Tongue (tissue), 2 donors: ENCODE data around the gene GNG2. TPM values are rescaled to one million over a fixed set of nuclear protein-coding genes. Genes with fewer than 3 reads are reported as not detected.

Source experiments
- DNase-seq: peaks from one replicate; pipeline ENCODE4 v3.0.0-alpha.2; 2015
- total RNA-seq: library from RNA; depleted of rRNA; stranded (reverse); fragments of >200 nt; gene quantifications from one replicate; pipeline ENCODE4 v1.2.3, GENCODE V29; 2014

Gene GNG2
- total RNA-seq, 1 donor from 2014 or later: 45.1 TPM

DNA sequence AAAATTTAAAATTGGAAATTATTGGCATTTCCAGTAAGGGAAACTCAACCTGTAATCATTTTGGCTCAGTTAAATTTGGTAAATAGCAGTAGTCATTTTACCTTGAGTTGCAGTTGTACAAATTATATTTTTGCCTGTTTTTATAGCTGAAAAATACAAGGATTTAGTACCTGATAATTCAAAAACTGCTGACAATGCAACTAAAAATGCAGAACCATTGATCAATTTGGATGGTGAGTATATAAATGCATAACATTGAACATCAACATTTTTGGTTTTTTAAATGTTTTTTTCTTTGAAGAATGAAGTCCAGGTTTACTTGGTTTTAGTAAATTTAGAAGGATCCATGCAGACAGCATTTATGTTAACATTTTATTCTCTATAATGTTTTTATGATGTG, 137.9 kb downstream of the GNG2 start:
- DNase-seq: no peak

DNA sequence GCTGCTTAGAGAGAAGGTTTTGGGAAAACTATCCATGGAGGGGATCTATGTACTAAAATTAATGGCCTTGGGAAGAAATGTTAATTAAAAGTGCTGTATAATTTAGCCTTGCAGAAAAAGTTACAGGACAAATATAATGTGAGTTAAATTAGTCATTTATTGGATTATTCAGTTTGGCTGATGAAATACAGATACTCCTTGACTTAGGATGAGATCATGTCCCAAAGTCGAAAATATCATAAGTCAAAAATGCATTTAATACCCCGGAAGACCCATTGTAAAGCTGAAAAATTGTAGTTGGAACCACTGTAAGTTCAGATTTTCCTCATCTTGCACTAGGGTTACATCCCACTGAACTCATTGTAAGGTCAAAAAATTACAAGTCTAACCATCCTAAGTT, 138.7 kb downstream of the GNG2 start:
- no peak for DNase-seq

DNA sequence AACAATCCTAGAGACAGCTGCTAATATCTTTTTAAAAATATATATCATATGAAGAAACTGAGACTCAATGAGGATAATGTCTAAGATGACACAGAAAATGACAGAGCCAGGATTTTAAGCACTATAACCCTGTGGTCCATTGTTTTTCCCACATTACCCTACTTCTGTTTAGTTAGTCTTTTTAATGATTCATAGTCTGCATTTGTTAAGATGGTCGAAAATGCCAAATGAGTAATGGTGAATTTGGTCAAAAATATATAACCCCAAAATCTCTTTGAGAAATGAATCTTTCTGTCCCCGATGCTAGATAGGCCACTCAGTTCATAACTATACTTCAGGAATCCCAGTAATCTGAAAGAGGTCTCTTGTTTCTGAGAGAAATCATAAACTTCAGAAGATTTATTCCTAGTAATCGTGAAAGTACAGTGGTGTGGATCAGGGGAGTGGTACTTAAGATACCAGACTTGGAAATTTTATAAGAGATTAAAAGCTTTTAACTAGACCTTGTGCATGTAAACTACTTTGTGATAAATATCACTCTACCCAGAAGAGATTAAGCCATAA, 139.7 kb downstream of the GNG2 start:
- no peak for DNase-seq

DNA sequence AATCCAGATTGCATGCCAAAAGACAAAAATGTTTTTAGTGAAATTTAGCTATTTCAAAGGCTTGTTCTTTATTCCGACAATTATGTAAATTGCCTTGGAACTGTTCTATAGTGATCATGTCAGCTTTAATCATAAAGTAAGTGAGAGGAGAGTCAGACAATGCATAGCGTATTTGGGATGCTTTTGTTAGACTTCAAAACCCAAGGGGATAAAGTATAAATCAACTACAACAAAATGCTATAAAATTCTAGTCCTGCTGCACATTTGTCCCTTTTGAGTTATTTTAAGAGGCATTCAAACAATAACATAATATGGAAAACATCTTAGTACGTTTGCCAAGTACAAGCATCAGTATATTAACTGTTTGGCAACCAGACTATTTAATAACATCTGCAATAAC, 140.3 kb downstream of the GNG2 start:
- DNase-seq: no peak

DNA sequence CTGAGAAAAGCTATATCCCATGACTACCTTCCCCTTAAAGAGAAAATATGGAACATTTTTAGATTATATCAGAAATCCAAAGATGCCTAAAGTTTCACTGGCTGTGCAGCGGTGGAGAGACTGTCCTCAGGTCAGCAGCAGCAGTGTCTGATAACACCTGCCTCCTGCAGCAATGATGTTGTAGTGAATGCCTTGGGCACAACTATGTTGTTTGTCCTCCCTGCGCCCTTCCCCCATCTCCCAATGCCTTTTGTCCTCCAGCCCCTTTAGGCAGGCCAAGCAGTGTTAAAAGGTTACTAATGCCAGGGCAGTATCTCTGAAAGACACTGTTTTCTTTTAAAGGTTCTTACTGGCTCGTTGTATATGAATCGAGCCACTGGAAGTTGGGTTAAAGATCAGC, 142.1 kb downstream of the GNG2 start:
- DNase-seq: no peak

DNA sequence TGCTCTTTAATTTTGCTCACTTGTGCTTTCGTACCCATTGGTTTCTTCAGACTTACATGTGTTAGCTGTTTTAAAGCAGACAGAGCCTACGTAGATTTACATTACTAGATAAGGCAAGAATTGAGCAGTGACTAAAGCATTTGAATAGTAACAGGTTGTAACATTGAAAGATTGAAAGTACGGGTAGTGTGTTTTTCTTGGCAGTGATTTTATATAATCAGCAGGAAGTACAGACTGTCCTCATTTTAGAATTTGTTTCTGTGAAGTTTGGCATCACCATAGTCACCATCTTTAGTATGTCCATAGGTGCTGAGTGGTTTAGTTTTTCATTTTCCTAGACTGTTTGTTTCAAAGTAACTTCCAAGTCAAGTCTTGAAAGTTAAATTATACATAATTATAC, 142.9 kb downstream of the GNG2 start:
- no peak for DNase-seq

DNA sequence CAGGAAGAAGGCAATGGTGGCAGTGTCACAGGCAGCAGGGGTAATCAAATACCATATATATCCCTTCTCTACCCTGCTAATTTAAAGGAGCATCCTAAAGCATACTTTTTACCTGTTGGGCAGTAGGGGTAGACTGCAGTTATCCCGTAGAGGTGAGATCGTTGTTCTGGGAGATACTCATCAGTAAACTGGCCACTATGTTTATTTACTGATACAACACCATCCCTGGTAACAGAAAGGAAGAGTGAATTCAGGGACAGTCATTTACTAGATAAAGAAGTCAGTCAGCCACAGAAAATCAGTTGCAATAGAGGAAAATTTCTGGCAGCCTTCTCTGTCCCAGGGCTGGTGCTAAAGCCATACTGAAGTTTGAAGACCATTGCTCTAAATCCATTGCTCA, 145.2 kb downstream of the GNG2 start:
- DNase-seq: no peak

DNA sequence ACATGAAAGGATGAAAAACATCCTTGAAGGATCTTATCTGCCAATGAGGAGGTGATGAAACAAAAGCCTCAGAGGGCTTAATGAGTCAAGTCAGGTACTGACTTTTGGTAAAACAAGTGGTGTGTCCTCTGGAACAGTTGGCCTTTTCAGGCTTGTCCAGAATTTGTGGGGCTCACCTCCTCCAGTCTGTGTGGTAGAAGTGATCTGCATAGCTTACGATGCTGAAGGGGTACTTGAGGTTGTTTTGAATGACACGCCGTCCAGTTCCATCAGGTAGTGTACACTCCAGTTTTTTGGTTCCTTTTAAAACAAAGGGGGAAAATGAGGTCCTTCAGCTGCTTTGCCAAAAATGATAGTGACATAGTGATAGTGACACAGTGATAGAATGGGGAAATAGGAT, 145.9 kb downstream of the GNG2 start:
- no peak for DNase-seq

DNA sequence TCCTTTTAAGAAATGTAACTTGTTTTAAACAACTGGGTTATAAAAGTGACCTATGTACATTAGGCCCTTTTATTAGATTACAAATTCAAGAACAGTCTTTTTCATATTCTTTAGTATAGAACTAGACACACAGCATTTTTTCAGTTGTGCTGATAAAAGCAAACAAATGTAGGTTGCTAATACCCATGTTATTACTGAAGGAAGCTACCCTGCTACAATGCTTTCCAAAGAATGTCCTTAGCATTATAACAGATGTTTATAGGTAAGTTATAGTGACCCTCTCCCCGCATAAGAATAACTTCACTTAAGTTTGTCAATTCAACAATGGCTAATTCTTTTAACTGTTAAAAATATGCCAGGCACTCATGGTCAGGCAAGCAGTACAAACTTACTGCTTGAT, 146.8 kb downstream of the GNG2 start:
- no peak for DNase-seq

DNA sequence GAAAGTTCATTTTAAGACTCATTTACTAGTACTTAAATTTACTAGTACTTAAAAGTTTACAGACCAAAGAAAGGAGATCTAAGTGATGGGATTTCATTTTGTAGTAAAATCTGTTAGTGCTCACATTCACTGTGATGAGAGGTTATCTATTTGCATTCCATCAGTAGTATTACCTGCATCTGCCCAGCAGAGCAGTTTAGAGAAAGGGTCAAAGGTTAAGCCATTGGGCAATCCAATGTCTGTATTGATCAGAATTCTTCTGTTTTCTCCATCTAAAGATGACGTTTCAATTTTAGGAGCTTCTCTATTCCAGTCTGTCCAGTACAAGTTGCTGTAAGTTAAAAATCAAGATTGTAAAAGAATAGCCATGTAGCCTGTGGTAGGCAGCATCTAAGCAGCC, 147.2 kb downstream of the GNG2 start:
- no peak for DNase-seq

DNA sequence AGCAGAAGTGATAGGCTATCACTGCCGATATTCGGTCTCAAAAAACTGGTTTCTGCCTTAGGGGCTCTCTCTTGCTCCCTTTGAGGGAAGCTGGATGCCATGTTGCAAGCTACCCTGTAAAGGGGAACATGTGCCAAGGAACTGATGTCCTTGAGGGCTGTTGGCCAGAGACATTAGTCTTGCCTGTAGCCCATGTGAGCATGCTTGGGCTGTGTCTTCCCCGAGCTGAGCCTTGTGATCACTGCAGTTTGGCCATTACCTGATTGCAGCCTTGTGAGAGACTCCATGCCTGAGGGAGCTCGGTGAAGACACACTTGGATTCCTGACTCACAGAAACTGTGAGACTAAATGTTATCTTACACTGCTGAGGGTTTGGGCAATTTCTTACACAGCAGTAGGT, 147.7 kb downstream of the GNG2 start:
- no peak for DNase-seq

DNA sequence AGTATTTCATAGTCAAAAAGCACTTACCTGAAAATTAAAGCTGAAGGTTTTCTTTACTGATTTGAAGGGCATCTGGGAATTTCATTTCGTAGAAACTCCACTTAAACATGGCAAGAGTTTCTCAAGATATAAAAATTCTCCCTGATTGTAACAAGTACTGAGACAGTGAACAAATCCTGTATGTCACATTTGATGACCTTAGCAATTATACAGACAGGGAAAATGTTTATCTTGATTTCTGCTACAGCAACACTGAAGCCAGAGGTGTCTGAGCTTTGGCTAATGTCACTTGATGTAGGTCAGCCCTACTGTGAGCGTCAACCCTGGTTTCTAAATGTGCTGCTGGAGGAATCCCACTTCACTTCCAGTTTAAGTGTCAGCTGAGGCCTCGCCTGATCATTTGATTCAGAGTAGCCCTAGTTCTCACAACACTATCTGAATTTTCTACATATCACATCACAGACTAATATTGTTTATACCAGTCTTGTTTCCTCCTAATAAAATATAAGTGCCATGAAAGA, 149.8 kb downstream of the GNG2 start:
- DNase-seq: no peak

DNA sequence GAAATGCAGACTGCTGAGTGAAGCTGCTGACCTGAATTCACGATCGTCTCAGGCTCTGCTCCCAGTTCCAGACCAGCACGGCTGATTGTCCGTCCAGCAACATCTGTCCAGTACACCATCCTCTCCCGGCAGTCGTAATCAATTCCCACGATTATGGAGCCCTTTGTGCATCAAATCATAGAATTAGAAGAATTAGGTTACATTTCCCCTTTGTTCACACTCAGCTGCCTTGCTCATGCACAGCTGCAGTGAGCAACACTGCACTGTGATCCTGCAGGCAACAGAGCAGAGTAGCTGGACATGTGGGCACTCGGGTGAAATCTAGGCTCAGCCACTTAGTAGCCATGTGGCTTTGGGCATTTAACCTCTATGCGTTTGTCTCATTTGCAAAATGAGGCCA, 151.1 kb downstream of the GNG2 start:
- DNase-seq: no peak

DNA sequence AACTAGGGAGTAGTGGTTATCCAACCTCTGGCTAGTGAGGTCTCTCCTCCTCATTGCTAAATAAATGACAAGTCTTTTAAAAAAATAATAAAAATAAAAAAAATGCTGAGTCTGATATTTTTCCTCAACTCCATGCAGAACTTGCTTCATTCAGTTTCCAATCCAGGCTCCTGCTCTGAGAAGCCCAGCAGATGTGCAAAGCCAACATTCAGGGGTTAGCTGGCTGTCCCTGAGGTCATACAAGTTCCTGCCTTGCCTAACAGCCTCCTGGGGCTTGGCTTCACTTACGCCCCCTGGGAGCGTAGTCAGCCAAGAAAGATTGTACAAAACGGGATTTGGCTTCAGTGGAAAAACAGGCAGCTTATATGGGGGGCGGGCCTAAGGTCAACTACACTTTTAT, 152.2 kb downstream of the GNG2 start:
- no peak for DNase-seq

DNA sequence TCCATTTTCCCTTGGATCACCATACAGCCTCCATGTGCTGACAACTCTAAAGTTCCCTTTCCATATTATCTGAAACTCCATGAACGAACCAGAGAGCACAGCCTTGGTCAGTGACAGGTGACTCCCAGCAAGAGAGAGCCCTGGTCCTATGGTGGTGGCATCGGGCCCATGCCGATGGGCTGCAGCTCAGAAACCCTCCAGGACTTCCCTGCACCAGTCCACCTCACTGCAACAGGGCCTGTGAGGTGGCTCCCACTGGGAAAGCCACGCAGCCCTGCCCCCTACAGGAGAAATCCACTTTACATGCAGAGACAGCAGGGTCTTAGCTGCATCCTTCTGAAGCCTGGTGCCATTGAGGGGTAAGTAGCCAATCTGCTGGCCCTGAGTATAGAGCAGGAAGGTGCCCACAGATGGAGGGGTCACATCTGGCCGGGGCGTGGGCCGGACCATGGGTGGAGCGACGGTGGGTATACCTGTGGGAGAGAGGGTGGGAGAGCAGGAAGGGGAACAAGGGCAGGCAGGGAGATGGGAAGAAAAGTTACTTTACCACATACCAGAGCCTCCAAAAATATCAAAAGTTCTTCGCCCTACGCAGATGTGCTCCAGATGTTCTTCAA, 153.7 kb downstream of the GNG2 start:
- no peak for DNase-seq

DNA sequence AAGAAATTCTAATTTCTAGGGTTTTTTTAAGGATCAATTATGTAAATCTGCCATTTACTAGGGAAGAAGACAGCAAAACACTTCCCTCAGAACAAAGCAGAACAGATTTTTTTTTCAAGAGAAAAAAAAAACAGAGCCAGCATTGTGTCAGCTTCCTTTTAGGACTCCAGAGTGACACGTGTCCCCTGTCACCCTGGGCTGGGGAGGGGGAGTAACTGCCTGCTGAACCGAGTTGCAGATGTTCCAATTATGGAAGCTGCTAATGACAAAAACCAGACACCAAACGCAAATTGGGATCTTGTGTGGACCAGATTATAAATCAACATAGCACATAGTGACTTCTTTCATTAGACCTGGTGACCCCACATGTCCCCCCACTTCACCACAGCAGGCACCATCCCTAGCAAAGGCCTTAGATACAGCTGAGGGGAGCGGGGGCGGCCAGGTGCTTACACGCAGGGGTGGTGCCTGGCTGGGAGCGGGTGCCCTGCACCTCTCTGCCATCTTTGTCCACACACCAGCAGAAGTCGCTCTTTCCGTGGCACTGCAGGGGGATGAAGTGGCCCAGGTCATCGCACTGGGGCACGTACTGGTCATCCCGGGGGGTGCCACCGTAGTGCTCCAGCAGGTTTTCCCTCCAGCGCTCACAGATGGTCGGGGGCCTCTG, 154.3 kb downstream of the GNG2 start:
- peak; percentile 52 for DNase-seq

DNA sequence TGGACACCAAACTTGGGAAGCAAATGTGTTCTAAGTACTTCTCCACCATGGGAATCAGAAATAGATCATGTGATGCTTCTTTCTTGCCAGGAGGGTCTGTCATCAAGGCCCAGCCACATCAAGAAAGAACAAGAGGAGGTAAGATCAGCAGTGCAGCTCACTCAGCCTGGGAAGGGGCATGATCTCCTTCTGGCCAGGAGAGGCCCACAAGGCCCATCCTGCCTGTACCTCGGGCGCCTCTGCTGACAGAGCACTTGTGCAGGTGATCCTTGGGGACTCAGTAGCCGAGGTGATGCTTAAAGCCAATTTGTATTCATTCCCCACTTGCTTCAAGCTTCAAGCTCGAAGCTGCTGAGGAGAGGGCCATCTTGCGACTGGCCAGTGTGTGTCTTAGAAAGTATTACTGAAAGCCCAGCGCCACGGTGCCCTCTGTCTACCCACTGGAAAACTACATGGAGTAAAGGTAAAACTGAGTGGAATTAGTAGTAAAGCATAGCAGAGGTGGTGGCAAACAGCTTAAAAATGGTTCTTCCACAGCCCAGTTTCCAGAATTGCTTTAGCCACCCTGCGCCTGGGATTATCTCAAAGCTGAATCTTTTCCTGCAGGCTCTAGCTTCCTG, 155.1 kb downstream of the GNG2 start:
- no peak for DNase-seq

DNA sequence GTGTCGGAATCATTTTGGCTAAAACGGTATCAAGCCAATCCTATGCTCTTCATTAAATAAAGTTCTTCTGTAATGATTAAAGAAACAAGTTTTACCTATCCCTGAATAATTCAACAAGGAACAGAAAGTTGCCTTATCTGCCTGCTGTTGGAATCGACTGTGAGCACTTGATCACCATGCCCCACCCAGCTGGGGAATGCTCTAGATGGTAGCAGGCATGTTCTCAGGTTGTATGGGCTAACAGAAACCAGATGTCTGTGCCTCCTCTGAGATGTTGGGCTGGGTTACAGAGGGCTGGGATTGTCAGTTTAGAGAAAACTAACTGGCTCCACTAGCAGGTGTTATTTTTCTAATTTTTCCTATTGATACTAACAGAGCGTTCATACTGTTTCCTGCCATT, 157.8 kb downstream of the GNG2 start:
- no peak for DNase-seq

DNA sequence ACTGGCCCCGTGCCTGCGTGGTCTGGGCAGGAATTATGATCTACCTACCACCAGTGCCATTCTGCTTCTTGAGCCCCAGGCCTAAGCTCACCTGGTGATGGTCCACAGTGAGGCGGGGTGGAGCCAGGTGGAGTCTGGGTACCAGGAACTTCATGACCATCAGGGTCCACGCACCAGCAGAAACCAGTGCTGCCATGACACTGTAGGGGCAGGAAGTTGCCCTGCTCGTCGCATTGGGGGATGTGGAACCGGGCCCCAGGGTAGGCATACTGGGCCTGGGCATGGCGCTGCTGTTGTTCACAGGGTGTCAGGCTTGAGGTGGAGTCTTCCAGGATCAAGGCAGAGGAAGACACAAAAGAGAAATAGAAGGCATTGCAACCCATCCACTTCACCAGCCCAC, 158.6 kb downstream of the GNG2 start:
- DNase-seq: no peak
